Liver (tissue), 9 donors: ENCODE measurements around the gene DHRS1. TPM values are rescaled to one million over a fixed set of nuclear protein-coding genes. Genes with fewer than 3 reads are reported as not detected.

ENCODE experiments used
- DNase-seq: peaks from one replicate; pipeline ENCODE4 v3.0.0-alpha.2; 2017; ENCODE audit warnings: low spot score
- H3K27ac ChIP-seq, 2 donors: one replicate each; pipeline ENCODE4 v1.7.0; 2013; ENCODE audit warnings: inconsistent platforms in 2 of 2, low read length in 2 of 2, control low read depth in 1 of 2, low read depth in 1 of 2, mild to moderate bottlenecking in 1 of 2
- H3K27me3 ChIP-seq, 4 donors: one replicate each; pipeline versions ENCODE4 v1.6.1 to v1.7.0; 2013; ENCODE audit warnings: low read length in 3 of 4, inconsistent platforms in 1 of 4, mild to moderate bottlenecking in 1 of 4, moderate library complexity in 1 of 4; ENCODE audit not compliant: control insufficient read depth in 4 of 4, insufficient read depth in 4 of 4
- H3K36me3 ChIP-seq, 4 donors: one replicate each; pipeline versions ENCODE4 v1.6.1 to v1.7.0; 2013; ENCODE audit warnings: low read length in 3 of 4, mild to moderate bottlenecking in 3 of 4, low read depth in 1 of 4, moderate library complexity in 1 of 4; ENCODE audit not compliant: control insufficient read depth in 4 of 4, insufficient read depth in 3 of 4
- H3K4me1 ChIP-seq, 4 donors: one replicate each; pipeline versions ENCODE4 v1.6.1 to v1.7.0; 2013; ENCODE audit warnings: low read length in 3 of 4, mild to moderate bottlenecking in 3 of 4, moderate library complexity in 1 of 4; ENCODE audit not compliant: control insufficient read depth in 4 of 4, insufficient read depth in 4 of 4
- H3K4me3 ChIP-seq, 3 donors: one replicate each; pipeline versions ENCODE4 v1.6.1 to v1.7.0; 2013; ENCODE audit warnings: low read length in 3 of 3, control low read depth in 1 of 3, low read depth in 1 of 3, mild to moderate bottlenecking in 1 of 3
- H3K9ac ChIP-seq, 2 donors: one replicate each; pipeline ENCODE4 v1.7.0; 2013; ENCODE audit warnings: low read length in 2 of 2, mild to moderate bottlenecking in 2 of 2, moderate library complexity in 2 of 2, control low read depth in 1 of 2, low read depth in 1 of 2
- H3K9me3 ChIP-seq, 4 donors: one replicate each; pipeline versions ENCODE4 v1.6.1 to v1.7.0; 2013; ENCODE audit warnings: low read length in 3 of 4; ENCODE audit not compliant: control insufficient read depth in 4 of 4
- EGR1 ChIP-seq, 2 donors: IDR thresholded peaks; 2 replicates each; pipeline ENCODE4 v1.6.1; 2016 to 2018; ENCODE audit warnings: antibody characterized with exemption in 2 of 2, low read depth in 2 of 2
- FOXA1 ChIP-seq: IDR thresholded peaks from 2 replicates; pipeline ENCODE4 v1.6.1; 2016; ENCODE audit warnings: antibody characterized with exemption
- FOXA2 ChIP-seq: IDR thresholded peaks from 2 replicates; pipeline ENCODE4 v1.6.1; 2016; ENCODE audit warnings: antibody characterized with exemption
- GABPA ChIP-seq, 2 donors: IDR thresholded peaks in 1 of 2; conservative IDR thresholded peaks in 1 of 2; 2 replicates each; pipeline ENCODE4 v1.6.1; 2016; ENCODE audit warnings: antibody characterized with exemption in 2 of 2, mild to moderate bottlenecking in 1 of 2, moderate library complexity in 1 of 2
- HNF4G ChIP-seq: IDR thresholded peaks from 2 replicates; pipeline ENCODE4 v1.6.1; 2016; ENCODE audit warnings: antibody characterized with exemption
- JUND ChIP-seq, 2 donors: IDR thresholded peaks; 2 replicates each; pipeline ENCODE4 v1.6.1; 2016; ENCODE audit warnings: antibody characterized with exemption in 2 of 2
- NR2F2 ChIP-seq: IDR thresholded peaks from 2 replicates; pipeline ENCODE4 v1.6.1; 2016; ENCODE audit warnings: antibody characterized with exemption
- RAD21 ChIP-seq, 2 donors: IDR thresholded peaks; 2 replicates each; pipeline ENCODE4 v1.6.1; 2016; ENCODE audit warnings: antibody characterized with exemption in 2 of 2, mild to moderate bottlenecking in 2 of 2
- RXRA ChIP-seq, 2 donors: IDR thresholded peaks; 2 replicates each; pipeline ENCODE4 v1.6.1; 2017 to 2018; ENCODE audit warnings: antibody characterized with exemption in 2 of 2, mild to moderate bottlenecking in 1 of 2
- SP1 ChIP-seq: IDR thresholded peaks from 2 replicates; pipeline ENCODE4 v1.6.1; 2018; ENCODE audit warnings: antibody characterized with exemption, mild to moderate bottlenecking
- TAF1 ChIP-seq: conservative IDR thresholded peaks from 2 replicates; pipeline ENCODE4 v1.6.1; 2016; ENCODE audit warnings: antibody characterized with exemption, mild to moderate bottlenecking
- YY1 ChIP-seq: IDR thresholded peaks from 2 replicates; pipeline ENCODE4 v1.6.1; 2016; ENCODE audit warnings: antibody characterized with exemption, mild to moderate bottlenecking
- WGBS: extraction: QIAGEN DNeasy Blood & Tissue Kit; methylation state at CpG from one replicate; pipeline ENCODE4 v1.1.7; 2013; 5-methylcytosine and 5-hydroxymethylcytosine counted together
- polyA plus RNA-seq, 2 donors: library from polyadenylated mRNA; stranded (reverse) in 1 of 2; unstranded in 1 of 2; fragments of 200-250 nt in 1 of 2; fragments of >200 nt in 1 of 2; fragmentation: Nextera tagmentation in 1 of 2; extraction: Ambion mirVana in 1 of 2; gene quantifications; one replicate each; pipeline versions ENCODE4 v1.2.1 to v1.2.3, GENCODE V29; 2013 to 2015
- total RNA-seq, 2 donors: library from RNA; depleted of rRNA; stranded (reverse); fragments of >200 nt; gene quantifications; one replicate each; pipeline ENCODE4 v1.2.3, GENCODE V29; 2014
- TF ChIP-seq, protein P1 (sequence below): fragments of 150-350 bp; IDR thresholded peaks from 2 replicates; pipeline ENCODE4 v1.5.1; 2017; ENCODE audit warnings: improper control_type of control experiment, low read depth, low read length; ENCODE audit not compliant: missing input control
- TF ChIP-seq, protein P2 (sequence below): IDR thresholded peaks from 2 replicates; pipeline ENCODE4 v1.6.1; 2016; ENCODE audit warnings: antibody characterized with exemption
- TF ChIP-seq, protein P3 (sequence below): IDR thresholded peaks from 2 replicates; pipeline ENCODE4 v1.6.1; 2016; ENCODE audit warnings: antibody characterized with exemption, mild to moderate bottlenecking
- TF ChIP-seq, protein P4 (sequence below): IDR thresholded peaks from 2 replicates; pipeline ENCODE4 v1.6.1; 2016; ENCODE audit warnings: antibody characterized with exemption
- TF ChIP-seq, protein P5 (sequence below): IDR thresholded peaks from 2 replicates; pipeline ENCODE4 v1.6.1; 2016; ENCODE audit warnings: antibody characterized with exemption
- donor health status: healthy.
- donor health status: healthy.
- donor health status: healthy.
- donor health status: healthy.
- donor health status: healthy.

Gene DHRS1
- total and polyA plus RNA-seq, 4 donors, result 30.3 to 84.9 (median 50.2) TPM

DNA sequence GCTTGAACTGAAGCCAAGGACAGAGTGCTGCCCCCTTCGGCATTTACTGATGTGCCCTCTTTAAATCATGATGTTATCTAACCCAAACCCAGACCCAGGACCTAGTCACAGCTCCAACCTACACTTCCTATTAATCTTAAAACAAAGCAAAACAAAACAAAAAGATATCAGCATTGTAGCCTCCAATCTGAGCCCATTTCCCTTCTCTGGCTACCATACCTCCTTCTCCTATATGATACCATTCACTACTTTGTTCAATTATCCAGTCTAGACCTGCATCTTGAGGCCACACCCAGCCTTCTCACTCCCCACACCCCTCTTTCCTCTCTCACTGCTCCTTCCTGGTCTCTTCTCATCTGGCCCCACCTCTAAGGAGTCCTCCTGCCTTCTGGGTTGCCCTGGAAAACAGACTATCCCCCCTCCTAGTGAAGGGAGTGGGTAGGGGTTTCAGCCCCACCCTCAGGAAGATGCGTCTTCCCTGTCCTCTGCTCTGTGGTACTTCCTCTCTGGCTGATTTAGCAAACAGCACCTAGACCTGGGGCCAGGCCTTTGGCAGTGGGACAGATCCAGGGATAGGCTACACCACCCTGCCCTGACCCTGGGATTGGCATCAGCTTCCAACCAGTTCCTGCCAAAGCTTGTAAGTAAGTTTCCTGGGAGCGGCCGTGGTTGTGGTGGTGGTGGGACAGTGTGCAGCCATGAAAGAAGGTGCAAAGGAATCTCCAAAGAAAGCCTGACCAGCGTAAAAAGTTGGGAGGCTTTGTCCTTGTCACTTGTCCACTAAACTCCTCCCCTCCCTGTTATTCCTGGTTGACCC, 15.0 kb upstream of the DHRS1 start:
- no peaks in the 10 kb centered on the region for H3K36me3 ChIP-seq
- H3K4me1 ChIP-seq, result peaks cover 16 to 33% (median 23%) of the 10 kb centered on the region in 4 donors
- peak overlapping the region; percentile 15 to 48 for H3K27ac ChIP-seq
- no peak overlapping the region for H3K9ac ChIP-seq
- H3K9me3 ChIP-seq, result no peaks in the 10 kb centered on the region
- no peak overlapping the region for H3K4me3 ChIP-seq
- TF ChIP-seq, protein P1, sequence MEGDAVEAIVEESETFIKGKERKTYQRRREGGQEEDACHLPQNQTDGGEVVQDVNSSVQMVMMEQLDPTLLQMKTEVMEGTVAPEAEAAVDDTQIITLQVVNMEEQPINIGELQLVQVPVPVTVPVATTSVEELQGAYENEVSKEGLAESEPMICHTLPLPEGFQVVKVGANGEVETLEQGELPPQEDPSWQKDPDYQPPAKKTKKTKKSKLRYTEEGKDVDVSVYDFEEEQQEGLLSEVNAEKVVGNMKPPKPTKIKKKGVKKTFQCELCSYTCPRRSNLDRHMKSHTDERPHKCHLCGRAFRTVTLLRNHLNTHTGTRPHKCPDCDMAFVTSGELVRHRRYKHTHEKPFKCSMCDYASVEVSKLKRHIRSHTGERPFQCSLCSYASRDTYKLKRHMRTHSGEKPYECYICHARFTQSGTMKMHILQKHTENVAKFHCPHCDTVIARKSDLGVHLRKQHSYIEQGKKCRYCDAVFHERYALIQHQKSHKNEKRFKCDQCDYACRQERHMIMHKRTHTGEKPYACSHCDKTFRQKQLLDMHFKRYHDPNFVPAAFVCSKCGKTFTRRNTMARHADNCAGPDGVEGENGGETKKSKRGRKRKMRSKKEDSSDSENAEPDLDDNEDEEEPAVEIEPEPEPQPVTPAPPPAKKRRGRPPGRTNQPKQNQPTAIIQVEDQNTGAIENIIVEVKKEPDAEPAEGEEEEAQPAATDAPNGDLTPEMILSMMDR, result no peak
- TF ChIP-seq, protein P2, sequence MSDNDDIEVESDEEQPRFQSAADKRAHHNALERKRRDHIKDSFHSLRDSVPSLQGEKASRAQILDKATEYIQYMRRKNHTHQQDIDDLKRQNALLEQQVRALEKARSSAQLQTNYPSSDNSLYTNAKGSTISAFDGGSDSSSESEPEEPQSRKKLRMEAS, result no peak
- TF ChIP-seq, protein P3, sequence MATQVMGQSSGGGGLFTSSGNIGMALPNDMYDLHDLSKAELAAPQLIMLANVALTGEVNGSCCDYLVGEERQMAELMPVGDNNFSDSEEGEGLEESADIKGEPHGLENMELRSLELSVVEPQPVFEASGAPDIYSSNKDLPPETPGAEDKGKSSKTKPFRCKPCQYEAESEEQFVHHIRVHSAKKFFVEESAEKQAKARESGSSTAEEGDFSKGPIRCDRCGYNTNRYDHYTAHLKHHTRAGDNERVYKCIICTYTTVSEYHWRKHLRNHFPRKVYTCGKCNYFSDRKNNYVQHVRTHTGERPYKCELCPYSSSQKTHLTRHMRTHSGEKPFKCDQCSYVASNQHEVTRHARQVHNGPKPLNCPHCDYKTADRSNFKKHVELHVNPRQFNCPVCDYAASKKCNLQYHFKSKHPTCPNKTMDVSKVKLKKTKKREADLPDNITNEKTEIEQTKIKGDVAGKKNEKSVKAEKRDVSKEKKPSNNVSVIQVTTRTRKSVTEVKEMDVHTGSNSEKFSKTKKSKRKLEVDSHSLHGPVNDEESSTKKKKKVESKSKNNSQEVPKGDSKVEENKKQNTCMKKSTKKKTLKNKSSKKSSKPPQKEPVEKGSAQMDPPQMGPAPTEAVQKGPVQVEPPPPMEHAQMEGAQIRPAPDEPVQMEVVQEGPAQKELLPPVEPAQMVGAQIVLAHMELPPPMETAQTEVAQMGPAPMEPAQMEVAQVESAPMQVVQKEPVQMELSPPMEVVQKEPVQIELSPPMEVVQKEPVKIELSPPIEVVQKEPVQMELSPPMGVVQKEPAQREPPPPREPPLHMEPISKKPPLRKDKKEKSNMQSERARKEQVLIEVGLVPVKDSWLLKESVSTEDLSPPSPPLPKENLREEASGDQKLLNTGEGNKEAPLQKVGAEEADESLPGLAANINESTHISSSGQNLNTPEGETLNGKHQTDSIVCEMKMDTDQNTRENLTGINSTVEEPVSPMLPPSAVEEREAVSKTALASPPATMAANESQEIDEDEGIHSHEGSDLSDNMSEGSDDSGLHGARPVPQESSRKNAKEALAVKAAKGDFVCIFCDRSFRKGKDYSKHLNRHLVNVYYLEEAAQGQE, result no peak
- TF ChIP-seq FOXA2 (no peak), GABPA (IDR thresholded peaks at IDR 0.05 in 1 of 2, conservative IDR thresholded peaks at IDR 0.05 in 1 of 2) (no peak), RAD21 (IDR thresholded peaks at IDR 0.05) (no peak), JUND (IDR thresholded peaks at IDR 0.05) (no peak), SP1 (no peak), RXRA (IDR thresholded peaks at IDR 0.05) (no peak), FOXA1 (no peak), TAF1 (no peak), YY1 (no peak), EGR1 (IDR thresholded peaks at IDR 0.05; ENCODE audit: low read depth in 2 of 2) (no peak), HNF4G (no peak), NR2F2 (no peak)
- TF ChIP-seq, protein P4, sequence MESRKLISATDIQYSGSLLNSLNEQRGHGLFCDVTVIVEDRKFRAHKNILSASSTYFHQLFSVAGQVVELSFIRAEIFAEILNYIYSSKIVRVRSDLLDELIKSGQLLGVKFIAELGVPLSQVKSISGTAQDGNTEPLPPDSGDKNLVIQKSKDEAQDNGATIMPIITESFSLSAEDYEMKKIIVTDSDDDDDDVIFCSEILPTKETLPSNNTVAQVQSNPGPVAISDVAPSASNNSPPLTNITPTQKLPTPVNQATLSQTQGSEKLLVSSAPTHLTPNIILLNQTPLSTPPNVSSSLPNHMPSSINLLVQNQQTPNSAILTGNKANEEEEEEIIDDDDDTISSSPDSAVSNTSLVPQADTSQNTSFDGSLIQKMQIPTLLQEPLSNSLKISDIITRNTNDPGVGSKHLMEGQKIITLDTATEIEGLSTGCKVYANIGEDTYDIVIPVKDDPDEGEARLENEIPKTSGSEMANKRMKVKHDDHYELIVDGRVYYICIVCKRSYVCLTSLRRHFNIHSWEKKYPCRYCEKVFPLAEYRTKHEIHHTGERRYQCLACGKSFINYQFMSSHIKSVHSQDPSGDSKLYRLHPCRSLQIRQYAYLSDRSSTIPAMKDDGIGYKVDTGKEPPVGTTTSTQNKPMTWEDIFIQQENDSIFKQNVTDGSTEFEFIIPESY, result no peak
- TF ChIP-seq, protein P5, sequence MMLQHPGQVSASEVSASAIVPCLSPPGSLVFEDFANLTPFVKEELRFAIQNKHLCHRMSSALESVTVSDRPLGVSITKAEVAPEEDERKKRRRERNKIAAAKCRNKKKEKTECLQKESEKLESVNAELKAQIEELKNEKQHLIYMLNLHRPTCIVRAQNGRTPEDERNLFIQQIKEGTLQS, result no peak
- no peak for DNase-seq
- H3K27me3 ChIP-seq, result no peaks in the 10 kb centered on the region
- 63% methylated on average over 5 of the region's 5 CpGs for WGBS
